Measurements from ENCODE around the gene TC2N.

DNA sequence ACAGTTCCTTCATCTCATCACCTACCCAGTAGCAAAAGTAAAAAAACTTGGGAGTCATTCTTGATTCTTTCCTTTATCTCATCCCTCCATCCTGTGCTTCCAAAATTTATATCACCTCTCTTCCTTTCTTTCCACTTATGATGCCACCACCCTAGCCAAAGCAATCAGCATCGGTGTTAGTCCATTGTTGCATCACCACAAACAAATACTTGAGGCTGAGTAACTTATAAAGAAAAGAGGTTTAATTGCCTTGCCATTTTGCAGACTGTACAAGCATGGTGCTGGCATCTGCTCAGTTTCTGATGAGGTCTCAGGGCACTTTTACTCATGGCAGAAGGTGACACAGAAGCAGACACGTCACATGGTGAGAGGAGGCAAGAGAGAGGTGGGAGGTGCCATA is 115.6 kb downstream of the TC2N start:
- TF ChIP-seq, protein P1, sequence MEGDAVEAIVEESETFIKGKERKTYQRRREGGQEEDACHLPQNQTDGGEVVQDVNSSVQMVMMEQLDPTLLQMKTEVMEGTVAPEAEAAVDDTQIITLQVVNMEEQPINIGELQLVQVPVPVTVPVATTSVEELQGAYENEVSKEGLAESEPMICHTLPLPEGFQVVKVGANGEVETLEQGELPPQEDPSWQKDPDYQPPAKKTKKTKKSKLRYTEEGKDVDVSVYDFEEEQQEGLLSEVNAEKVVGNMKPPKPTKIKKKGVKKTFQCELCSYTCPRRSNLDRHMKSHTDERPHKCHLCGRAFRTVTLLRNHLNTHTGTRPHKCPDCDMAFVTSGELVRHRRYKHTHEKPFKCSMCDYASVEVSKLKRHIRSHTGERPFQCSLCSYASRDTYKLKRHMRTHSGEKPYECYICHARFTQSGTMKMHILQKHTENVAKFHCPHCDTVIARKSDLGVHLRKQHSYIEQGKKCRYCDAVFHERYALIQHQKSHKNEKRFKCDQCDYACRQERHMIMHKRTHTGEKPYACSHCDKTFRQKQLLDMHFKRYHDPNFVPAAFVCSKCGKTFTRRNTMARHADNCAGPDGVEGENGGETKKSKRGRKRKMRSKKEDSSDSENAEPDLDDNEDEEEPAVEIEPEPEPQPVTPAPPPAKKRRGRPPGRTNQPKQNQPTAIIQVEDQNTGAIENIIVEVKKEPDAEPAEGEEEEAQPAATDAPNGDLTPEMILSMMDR (conservative IDR thresholded peaks at IDR 0.05) = no peak
- no peak for TF ChIP-seq ZFX (IDR thresholded peaks at IDR 0.05)

All from C4-2B (cell line).